NCI-H345 (cell line): ENCODE results near the gene UNC93B1.

Experiments used
- DNase-seq: peaks from one replicate; lab custom pipeline; 2025; lab: John Stamatoyannopoulos, UW

UNC93B1 gene

GRCh38 chr11:68022531-68022930 lies 18.6 kb upstream of the UNC93B1 start:
- no peak for DNase-seq

DNA sequence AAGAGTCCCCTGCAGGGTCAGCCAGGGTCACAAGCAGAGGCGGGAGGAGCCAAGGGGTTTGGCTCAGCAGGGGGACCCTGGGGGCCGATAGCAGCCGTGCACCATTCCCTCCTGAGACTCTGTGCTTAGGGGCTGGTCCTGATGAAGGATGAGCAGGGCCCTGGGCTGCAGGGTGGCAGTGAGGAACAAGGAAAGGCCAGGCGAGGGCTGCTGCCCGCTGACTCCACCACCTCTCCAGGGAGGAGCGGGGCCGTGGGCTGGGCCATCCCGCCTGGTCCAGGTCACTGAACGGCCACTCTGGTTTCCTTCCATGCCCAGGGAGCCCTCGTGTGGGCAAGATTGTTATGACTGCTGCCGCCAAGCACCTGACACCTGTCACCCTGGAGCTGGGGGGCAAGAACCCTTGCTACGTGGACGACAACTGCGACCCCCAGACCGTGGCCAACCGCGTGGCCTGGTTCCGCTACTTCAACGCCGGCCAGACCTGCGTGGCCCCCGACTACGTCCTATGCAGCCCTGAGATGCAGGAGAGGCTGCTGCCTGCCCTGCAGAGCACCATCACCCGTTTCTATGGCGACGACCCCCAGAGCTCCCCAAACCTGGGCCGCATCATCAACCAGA lies 17.4 kb upstream of the UNC93B1 start:
- no peak for DNase-seq

DNA sequence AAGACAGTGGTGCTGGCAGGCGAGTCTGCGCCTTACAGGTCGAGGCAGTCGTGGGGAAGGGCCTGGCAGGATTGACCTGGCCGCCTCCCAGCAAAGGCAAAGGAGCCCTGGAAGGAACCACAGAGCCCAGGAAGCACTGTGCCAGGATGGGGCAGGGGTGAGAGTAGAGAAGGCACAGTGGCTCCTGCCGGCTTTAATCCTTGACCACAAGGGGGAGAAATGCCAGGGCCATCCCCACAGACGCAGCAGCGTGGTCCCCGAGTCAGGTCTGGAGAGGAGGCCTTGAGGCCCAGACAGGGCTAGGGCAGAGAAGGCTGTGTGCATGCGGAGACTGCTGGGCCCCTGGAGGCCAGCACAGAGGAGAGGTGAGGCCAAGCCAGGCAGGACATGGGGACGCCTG lies 16.7 kb upstream of the UNC93B1 start:
- DNase-seq: no peak

DNA sequence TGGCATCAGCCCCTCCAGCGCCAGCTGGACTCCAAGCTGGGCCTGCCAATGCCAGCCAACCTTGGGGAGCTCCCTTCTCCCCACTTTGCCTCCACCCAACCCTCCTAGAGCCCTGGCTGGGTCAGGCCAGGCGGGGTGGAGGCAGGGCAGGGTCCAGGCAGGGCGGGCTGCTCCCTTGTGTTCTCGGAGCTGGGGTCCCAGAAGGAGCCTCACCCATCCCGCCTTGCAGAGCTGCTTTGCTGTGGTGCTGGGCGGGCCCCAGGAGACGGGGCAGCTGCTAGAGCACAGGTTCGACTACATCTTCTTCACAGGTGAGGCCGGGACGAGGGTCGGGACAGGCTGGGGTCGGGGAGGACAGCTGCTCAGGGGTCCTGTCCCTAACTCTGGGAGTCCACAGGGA lies 15.6 kb upstream of the UNC93B1 start:
- DNase-seq: no peak

- no peak for DNase-seq
These were observed 14.9 kb upstream of the UNC93B1 start for GRCh38 chr11:68018730-68019190.

DNA sequence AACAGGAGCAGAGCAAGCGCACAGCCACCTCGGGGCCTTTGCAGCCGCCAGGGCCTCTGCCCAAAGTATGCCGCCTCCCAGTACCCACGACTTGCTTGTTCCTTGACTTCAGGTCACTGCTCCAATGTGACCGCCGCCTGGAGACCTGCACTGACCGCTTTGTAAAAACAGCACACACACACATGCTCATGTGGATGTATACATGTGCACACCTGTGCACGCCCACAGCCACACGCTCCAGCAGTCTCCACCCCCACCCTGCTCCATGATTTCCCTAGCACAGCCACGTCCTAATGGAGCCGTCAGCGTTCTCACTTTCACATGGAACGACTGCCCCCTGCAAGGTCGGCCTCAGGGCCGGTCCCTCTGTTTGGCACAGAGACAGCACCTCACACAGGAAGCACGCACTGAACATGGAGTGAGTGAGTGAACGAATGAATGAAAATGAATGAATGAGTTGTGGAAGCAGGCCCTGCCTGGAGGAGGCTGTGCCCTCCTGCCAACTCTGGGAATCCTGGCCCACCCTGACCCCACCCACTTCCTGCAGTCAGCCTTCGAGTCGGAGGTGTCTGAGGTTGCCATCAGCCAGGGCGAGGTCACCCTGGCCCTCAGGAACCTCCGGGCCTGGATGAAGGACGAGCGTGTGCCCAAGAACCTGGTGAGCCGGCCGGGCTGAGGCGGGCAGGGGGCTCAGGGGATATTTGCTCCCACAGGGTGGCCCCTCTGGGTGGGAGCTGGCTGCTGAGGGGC lies 14.3 kb upstream of the UNC93B1 start:
- no peak for DNase-seq

DNA sequence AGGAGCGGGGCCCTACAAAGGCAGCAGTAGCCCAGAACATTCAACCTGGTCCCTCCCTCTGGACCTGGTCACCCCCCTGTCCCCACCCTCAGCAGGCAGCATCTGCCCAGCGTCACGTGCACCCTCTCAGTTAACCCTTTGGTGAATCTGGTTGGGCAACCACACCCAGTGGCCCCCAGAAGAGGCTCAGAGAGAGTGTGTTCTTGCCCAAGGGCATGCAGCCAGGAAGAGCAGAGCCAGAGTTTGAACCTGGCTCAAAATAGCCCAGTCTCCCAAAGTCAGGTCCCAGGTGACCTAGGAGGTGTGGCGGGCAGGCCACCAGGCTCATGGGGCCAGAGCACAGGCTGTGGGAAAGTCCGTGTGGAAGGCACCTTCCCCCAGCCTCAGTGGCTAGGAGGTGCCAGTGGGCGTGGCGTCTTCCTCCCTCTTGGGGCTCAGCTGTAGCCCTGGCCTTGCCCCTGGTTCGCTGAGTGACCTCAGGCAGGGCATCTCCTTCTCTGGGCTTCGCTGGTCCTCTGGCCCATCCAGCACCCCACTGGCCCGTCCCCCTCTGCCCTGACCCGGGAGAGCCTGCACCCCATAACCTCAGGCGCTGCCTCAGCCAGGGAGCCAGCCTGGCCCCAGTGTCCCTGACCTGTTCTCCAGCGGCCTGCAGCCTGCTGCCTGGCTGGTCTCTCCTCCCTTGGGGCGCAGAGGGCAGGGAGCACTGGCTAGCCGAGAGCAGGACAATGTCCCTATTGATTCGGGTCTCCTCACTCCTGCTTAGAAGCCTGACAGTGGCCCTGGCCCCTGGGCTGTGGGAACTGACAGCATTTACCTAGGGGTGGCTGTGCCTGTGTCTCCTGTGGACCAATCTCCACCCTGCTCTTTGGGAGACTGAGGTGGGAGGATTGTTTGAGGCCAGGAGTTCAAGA lies 13.3 kb upstream of the UNC93B1 start:
- DNase-seq: no peak

DNA sequence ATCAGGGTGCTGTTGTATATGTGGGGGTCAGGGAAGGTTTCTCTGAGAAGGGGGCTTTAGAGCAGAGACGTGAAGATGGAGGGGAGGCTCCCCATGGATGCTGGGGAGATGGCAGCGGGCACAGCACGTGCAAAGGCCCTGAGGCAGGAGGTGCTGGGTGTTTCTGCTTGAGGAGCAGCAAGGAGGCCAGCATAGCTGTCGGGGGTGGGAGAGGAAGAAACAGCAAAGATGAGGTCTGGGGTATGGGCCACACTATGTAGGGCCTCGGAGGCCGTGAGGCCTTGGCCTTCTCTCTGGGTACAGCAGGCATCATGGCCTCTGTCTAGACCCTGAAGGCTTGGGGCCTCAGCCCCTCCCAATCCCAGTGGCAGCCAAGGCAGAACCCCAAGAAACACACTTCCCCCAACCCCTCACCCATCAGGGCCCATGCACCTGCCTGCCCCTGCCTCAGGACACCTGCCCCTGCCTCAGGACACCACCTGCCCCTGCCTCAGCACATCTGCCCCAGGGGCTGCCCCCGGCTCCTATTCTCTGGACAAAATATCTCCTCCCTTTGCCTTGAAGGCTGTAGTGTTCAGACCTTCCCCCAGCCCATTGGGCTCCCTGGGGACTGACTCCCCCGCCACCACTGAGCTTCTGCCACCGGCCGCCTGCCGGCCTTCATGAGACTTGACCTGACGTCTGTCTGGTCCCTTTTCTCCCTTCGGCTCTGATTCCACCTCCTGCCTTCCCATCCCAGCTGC lies 12.4 kb upstream of the UNC93B1 start:
- DNase-seq: no peak

DNA sequence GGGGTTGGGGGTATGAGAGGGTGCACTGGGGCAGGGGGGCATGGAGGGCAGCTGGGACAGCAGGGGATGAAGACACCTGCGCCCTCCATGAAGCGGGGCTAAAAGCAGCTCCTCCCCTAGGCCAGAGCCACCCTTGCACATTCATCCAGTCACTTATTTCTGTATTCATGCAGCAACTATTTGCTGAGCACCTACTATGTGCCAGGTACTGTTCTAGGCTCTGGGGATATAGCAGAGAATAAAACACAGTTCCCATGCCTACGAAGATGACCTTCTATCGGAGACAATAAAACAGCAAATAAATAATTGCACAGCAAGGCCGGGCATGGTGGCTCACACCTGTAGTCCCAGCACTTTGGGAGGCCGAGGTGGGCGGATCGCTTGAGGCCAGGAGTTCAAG lies 11.6 kb upstream of the UNC93B1 start:
- DNase-seq: no peak

- DNase-seq: no peak
These were observed 11.1 kb upstream of the UNC93B1 start for GRCh38 chr11:68014947-68015447.

DNA sequence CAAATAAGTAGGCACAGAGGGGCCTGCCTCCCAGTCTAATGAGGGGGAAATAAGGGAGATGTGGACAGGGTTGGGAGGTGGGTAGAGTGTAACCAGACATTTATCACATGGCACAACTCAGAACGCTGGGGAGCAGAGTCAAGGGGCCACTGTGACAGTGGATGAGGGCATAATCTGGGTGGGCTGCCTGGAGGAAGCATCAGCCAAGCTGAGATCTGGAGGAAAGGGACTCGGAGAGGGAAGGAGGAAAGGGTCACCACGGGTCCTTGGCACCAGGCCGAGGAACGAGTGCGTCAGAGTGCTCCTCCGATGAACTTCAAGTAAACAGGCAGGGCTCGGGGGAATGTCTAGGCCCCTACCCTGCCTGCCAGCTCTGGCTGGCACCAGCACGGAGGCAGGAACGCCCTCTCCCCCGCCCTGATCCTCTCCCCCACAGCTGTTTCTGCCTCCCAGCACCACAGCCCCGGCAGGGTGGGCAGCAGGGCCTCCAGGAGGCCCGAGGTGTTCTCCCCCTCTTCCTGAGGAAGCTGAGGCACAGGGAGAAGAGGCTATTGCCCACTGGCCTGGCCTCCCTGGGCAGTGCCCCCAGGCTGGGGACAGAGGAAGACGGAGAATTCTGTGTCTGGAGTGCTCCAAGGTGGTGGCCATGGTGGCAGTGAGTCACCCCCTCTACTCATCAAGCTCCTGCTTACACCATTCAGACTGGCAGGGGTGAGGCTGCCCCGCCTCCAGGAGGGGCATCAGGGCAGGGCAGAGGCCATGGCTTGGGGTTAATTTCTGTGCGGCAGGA lies 10.5 kb upstream of the UNC93B1 start:
- DNase-seq: no peak

- DNase-seq: no peak
These were observed 9.8 kb upstream of the UNC93B1 start for GRCh38 chr11:68013611-68014156.

DNA sequence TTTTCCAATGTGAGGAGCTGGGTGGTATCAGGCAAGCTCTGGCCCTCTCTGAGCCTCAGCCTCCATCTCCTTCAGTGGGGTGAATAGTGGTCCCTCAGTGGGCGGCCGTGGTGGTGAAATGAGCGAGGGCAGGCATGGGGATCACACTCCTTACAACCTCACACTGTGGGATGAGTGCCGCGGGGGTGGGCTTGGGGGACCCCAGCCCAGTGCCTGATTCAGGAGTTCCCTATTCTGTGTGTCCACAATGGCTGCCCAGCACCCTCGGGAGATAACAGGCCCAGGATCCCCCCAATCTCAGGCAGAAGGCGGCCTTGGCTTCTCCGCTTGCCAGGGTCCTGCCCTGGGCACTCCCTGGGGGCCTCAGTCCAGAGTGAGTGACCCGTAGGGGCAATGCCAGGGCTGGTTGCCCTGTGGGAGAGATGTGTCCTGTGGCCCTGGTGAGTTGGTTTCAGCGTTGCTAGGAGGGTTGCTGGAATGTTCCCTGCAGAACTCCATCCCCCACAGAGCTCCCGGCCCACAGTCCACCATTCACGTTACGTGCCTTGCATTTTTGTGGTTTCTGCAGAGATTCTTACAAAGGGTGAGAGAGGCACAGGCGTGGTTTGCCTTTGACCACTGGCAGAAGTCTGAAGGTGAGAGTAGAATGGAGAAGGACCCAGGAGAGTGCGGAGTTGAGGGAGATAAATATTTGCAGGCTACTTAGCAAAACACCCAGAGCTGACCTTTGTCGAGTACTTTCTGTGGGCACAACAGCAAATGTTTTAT lies 9.1 kb upstream of the UNC93B1 start:
- DNase-seq: no peak

DNA sequence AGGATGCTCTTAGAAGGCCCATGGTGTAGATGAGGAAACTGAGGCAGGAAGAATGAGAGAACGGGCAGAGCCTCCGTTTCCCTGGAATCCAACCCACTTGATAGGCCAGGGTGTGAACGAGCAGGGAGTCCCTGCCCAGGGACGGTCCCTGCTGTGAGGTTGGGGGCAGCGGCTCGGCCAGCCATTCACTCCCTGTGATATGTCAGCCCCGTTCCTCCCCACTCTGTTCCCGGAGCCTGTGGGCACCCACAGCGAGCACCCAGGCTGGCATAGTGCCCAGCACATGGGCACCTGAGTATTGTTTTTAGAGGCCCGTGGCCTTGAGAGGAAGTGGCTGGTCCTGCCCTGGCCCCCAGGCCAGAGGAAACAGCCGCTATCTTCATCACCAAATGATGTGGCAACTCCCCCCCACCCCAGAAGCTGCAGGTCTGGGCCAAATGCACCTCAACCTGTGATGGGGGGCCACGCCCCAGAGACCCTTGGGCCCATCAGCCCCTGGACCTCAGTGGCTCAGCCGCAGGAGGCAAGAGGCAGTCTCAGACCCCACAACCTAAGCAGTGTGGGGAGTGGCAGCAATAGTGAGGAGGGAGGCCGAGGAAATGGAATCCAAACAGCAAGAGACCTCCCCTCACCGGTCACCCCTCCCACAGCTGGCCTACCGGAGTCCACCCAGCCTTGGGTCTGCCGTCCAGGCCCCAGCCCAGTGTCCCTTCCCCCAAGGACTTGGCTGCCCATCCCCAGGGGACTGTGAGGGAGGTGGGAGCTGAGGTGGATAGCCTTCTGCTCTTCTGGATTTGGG lies 8.3 kb upstream of the UNC93B1 start:
- no peak for DNase-seq

DNA sequence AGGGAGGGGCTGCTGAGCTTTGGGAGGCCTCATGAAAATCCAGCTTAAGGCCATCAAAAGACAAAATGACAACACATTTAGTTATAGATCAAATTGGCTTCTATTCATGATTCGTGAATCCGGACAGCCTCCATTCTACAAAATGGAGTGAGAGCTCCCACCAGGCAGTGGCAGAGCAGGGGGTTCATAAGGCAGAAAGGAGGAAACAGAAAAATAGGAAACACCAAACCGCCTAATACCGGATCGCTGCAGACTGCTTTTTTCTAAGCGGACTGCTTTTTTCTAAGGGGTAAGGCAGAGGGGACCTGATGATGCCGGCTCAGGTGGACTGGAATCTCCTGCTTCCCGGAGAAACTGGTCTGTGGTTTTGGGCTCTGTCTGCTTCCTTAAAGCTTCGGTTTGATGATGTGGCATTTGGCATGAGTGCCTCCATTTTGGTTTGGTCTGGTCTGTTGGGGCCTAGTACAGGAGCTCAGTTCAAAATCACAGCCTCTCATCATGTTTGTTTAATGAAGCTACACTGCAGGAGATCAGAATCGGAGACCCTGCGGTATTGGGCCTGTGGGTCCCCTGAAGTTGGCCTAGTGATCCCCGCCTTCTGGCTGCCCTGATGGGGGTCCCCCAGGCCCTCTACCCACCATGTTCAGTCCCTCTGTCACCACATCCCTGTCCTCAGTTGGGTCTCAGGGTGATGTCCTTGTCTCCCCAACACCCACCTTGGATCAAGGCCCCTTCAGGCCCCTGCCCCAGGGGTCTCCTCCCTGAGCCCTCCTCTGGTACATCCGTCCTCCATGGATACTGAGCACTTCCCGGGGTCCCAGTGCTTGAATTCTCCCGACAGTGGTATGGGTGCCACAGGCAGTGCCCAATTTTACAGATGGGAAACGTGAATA lies 7.4 kb upstream of the UNC93B1 start:
- DNase-seq: no peak

DNA sequence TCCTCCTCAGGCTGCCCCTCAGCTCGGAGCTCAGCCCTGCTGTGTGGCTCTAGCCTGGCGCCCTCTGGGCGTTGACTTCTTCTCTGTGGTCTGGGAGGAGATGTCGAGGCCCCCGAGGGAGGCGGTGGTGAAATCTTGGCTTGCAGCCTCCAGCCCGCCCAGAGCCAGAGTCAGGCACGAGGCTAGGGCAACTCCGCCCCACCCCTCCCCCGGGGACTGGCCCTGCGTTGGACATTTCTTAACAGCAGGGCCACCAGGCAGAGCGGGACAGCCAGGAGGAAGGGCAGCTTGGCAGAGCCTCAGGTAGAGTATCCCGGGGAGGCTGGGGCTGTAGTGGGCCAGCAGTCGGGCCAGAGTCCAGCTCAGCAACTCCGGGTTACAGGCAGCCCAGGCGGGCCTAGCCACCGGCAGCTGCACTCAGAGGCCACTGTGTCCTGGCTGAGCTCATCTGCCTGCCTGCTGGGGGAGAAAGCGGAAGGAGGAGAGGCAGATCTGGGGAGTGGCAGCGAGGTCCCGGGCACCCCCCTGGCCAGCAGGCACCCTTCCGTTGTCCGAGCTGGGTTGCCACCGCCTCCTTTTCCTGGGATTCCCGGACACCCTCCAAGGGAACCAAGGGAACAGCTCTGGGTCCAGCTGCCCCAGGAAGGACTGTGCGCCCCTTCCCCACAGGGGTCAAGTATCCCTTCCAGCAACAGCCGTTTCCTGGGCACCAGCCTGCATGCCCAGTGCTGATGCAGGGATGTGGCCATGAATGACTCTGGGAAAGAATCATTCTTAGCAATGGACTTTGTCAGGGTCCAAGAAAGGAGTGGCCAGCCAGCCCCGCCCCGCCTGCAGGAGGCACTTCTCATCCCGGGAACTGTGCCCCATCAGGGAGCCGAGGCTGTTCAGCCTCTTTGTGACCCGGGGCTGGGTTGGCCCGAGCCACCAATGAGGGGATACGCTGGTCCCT lies 6.5 kb upstream of the UNC93B1 start, which contains the start of gene ALDH3B1:
TSS of gene ALDH3B1 (plus strand) at position 238 of the 952 bp plus-strand sequence. CDS start 4,971 bp downstream, outside the sequence.
- no peak for DNase-seq
